MCF 10A (cell line): ENCODE results near the gene CTDSP2. TPM values are rescaled to one million over a fixed set of nuclear protein-coding genes. Genes with fewer than 3 reads are reported as not detected.
"Not testable (repeated sequence)": the region's sequence is repeated elsewhere in the genome, so short reads cannot be mapped to it uniquely, and the experiment has no call there.

Source experiments
- BruUV-seq: library from RNA; stranded (reverse); fragments of 400-500 nt; replicated peaks from 2 replicates; lab custom pipeline; 2021; lab: Mats Ljungman, UMichigan
- CTCF ChIA-PET: fragments of 300-600 bp; sonication (Branson Sonifier 250); formaldehyde crosslinking; extraction: SDS; loops from one replicate; lab custom pipeline; 2021; ENCODE audit warnings: antibody characterized with exemption, inconsistent platforms; lab: Yijun Ruan, JAX
- POLR2A ChIA-PET: fragments of 300-600, 350-650 bp; sonication (Branson Sonifier 250); formaldehyde crosslinking; extraction: SDS; loops from one replicate; lab custom pipeline; 2020; ENCODE audit warnings: antibody characterized with exemption, inconsistent platforms; lab: Yijun Ruan, JAX
- DNase-seq: peaks from one replicate; pipeline ENCODE4 v3.0.0-alpha.2; 2018; ENCODE audit not compliant: unreplicated experiment
- H3K27ac Mint-ChIP-seq: one replicate; pipeline ENCODE4 v1.8.0; 2022; ENCODE audit warnings: mild to moderate bottlenecking, low read depth, mixed read lengths; ENCODE audit not compliant: unreplicated experiment
- H3K27me3 Mint-ChIP-seq: one replicate; pipeline ENCODE4 v1.8.0; 2022; ENCODE audit warnings: mixed read lengths; ENCODE audit not compliant: insufficient read depth, unreplicated experiment
- H3K36me3 Mint-ChIP-seq: one replicate; pipeline ENCODE4 v1.8.0; 2022; ENCODE audit warnings: mild to moderate bottlenecking, moderate library complexity, mixed read lengths; ENCODE audit not compliant: insufficient read depth, unreplicated experiment
- H3K4me1 Mint-ChIP-seq: one replicate; pipeline ENCODE4 v1.8.0; 2022; ENCODE audit warnings: mixed read lengths; ENCODE audit not compliant: insufficient read depth, unreplicated experiment
- H3K4me3 Mint-ChIP-seq: one replicate; pipeline ENCODE4 v1.8.0; 2022; ENCODE audit warnings: mild to moderate bottlenecking, moderate library complexity, mixed read lengths; ENCODE audit not compliant: unreplicated experiment
- H3K9me3 Mint-ChIP-seq: one replicate; pipeline ENCODE4 v1.8.0; 2022; ENCODE audit warnings: mixed read lengths; ENCODE audit not compliant: unreplicated experiment
- CTCF ChIP-seq: fragments of 200-600 bp; IDR thresholded peaks from one replicate; pipeline ENCODE4 v1.8.0; 2022; ENCODE audit warnings: antibody characterized with exemption, mild to moderate bottlenecking; ENCODE audit not compliant: unreplicated experiment
- intact Hi-C: fragments of 100-400 bp; cut with micrococcal nuclease; formaldehyde crosslinking; loops from 2 replicates; pipeline ENCODE4 v1.14.1; 2022
- total RNA-seq: library from RNA; stranded (reverse); gene quantifications from 2 replicates; pipeline ENCODE4 v1.2.3, GENCODE V29; 2022

CTDSP2 gene
- total RNA-seq, 1 experiment from 2014 or later = 73.4 TPM

- ChIA-PET POLR2A (interaction anchor here (0.6 to 6.1 kb wide), 18 partner anchors 8 to 1031 kb away, joined by 3 to 130 read pairs (median 6); partner anchors contain the start of genes CTDSP2, EEF1AKMT3, LRIG3 and METTL1), CTCF (interaction anchor here (0.6 to 3.6 kb wide), 16 partner anchors 9 to 1756 kb away, joined by 3 to 30 read pairs (median 4); partner anchors contain the start of gene TSFM)
- H3K4me3 Mint-ChIP-seq = peak overlapping the region; percentile 63
- H3K27ac Mint-ChIP-seq = peak overlapping the region; percentile 91
- peaks cover 49% of the 10 kb centered on the region for H3K4me1 Mint-ChIP-seq
- no TSS peak for BruUV-seq
- no peaks in the 10 kb centered on the region for H3K36me3 Mint-ChIP-seq
- intact Hi-C loops = loop anchor here (1.0 to 2.0 kb wide), 2 partner anchors 23 to 44 kb away; no protein-coding TSS in a partner anchor
- peak; percentile 90 for DNase-seq
- no peaks in the 10 kb centered on the region for H3K9me3 Mint-ChIP-seq
- no peak for TF ChIP-seq CTCF
- no peaks in the 10 kb centered on the region for H3K27me3 Mint-ChIP-seq
These were observed 42.1 kb upstream of the CTDSP2 start for GRCh38 chr12:57888409-57889157.

- no peaks in the 10 kb centered on the region for H3K9me3 Mint-ChIP-seq
- TF ChIP-seq CTCF = no peak
- no peaks in the 10 kb centered on the region for H3K27me3 Mint-ChIP-seq
- H3K27ac Mint-ChIP-seq = peak overlapping the region; percentile 91
- ChIA-PET CTCF (interaction anchor here (0.6 to 3.6 kb wide), 14 partner anchors 10 to 1755 kb away, joined by 3 to 30 read pairs (median 4); partner anchors contain the start of gene TSFM), POLR2A (interaction anchor here (0.7 to 6.1 kb wide), 18 partner anchors 8 to 1032 kb away, joined by 3 to 130 read pairs (median 6); partner anchors contain the start of genes CTDSP2, EEF1AKMT3, LRIG3 and METTL1)
- intact Hi-C loops = loop anchor here (1.0 to 2.0 kb wide), 2 partner anchors 23 to 43 kb away; no protein-coding TSS in a partner anchor
- DNase-seq = peak; percentile 80
- H3K4me1 Mint-ChIP-seq = peaks cover 48% of the 10 kb centered on the region
- no peaks in the 10 kb centered on the region for H3K36me3 Mint-ChIP-seq
- BruUV-seq = TSS peak; percentile 73
- H3K4me3 Mint-ChIP-seq = peak overlapping the region; percentile 63
These were observed 41.3 kb upstream of the CTDSP2 start for GRCh38 chr12:57887631-57888408.

GRCh38 chr12:57886964-57887363 is 40.4 kb upstream of the CTDSP2 start:
- POLR2A ChIA-PET = interaction anchor here (1.4 to 6.1 kb wide), 5 partner anchors 11 to 59 kb away, joined by 5 to 130 read pairs (median 9); partner anchors contain the start of gene CTDSP2
- H3K27me3 Mint-ChIP-seq, H3K9me3 Mint-ChIP-seq, BruUV-seq, DNase-seq, intact Hi-C loops, H3K36me3 Mint-ChIP-seq, H3K4me3 Mint-ChIP-seq: not testable (repeated sequence)
- peak overlapping the region; percentile 85 for H3K27ac Mint-ChIP-seq
- CTCF ChIA-PET = interaction anchor here (0.6 to 2.1 kb wide), 5 partner anchors 14 to 1624 kb away, joined by 3 to 8 read pairs (median 4); partner anchors contain the start of gene TSFM
- peaks cover 44% of the 10 kb centered on the region for H3K4me1 Mint-ChIP-seq

- Mint-ChIP-seq H3K4me1 (peaks cover 42% of the 10 kb centered on the region), H3K27me3 (no peaks in the 10 kb centered on the region), H3K4me3 (no peak overlapping the region), H3K9me3 (no peaks in the 10 kb centered on the region), H3K27ac (peak overlapping the region; percentile 85), H3K36me3 (no peaks in the 10 kb centered on the region)
- DNase-seq = no peak
- no TSS peak for BruUV-seq
- ChIA-PET CTCF (interaction anchor here (0.6 to 1.4 kb wide), 3 partner anchors 42 to 1624 kb away, joined by 3 to 6 read pairs (median 3); no protein-coding TSS in a partner anchor), POLR2A (interaction anchor here (1.5 to 6.1 kb wide), 4 partner anchors 10 to 40 kb away, joined by 7 to 130 read pairs (median 43); partner anchors contain the start of gene CTDSP2)
- TF ChIP-seq CTCF = no peak
- intact Hi-C loops = no loop called here
These were observed 40.0 kb upstream of the CTDSP2 start for GRCh38 chr12:57886542-57886941.
